ENCODE results near the gene TSHZ1.

TSHZ1 gene

DNA sequence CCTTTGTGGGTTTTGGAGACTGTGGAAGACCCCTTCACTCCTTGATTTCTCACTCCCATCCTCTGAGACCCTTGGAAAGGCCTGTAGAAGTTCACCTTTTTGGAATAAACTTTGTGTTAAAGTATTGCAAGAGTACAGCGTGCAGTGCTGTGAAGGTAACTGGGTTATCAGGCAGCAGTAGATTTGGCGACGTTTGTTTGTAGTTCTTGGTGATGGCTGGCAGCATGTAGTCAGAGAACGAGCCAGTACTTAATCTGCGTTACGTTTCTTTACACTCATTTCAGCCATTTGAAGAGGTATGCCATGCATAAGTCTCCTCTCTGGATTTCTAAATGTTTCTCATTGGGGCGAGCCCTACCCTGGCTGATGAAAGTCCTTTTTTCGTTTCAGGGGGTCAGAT, 64.6 kb downstream of the TSHZ1 start:
- Histone ChIP-seq H2AFZ (ENCODE audit: low read depth, low read length) (no peak overlapping the region), H3K36me3 (ENCODE audit: insufficient read depth, low read length) (no peaks in the 10 kb centered on the region), H3K4me1 (ENCODE audit: insufficient read depth, low read length) (no peaks in the 10 kb centered on the region), H3K9me3 (ENCODE audit: low read length) (no peaks in the 10 kb centered on the region), H3K27me3 (ENCODE audit: insufficient read depth, low read length) (no peaks in the 10 kb centered on the region), H3K4me3 (ENCODE audit: low read length) (no peak overlapping the region)

DNA sequence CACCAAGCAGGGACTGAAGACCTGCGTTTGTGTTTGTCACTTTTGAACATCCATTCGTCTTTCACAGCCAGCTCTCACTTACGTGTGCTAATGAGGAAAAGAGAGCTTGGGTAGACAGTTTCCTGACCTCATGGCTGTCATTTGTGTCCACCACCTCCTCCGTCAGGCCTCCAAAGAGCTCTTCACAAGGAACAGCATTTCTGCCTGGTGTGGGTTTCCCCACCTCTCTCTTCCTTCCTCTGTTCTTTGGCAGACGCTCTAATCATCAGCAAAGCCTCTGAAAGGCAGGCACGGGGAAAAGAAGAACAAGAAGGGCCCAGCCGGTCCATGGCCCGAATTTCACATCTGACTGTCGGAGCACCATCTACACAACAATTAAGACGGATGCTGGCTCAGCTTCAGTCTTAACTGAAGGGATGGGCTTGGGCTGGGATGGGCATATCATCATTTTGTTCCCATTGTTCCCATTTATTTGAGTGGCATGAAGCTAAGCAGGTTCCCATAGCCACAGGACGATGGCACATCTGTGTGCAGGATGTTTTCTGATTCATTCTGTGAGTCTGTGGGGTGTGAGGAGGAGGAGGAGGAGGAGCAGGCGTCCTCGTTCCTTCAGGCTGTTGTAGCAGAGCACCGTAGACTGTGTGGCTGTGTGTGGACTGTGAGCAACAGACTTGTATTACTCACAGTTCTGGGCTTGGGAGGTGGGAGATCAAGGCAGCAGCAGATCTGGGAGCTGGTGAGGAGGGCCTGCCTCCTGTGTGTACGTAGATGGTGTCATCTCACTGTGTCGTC, 66.4 kb downstream of the TSHZ1 start:
- no peaks in the 10 kb centered on the region for H3K36me3 ChIP-seq (ENCODE audit: insufficient read depth, low read length)
- no peaks in the 10 kb centered on the region for H3K4me1 ChIP-seq (ENCODE audit: insufficient read depth, low read length)
- no peak overlapping the region for H3K4me3 ChIP-seq (ENCODE audit: low read length)
- no peak overlapping the region for H2AFZ ChIP-seq (ENCODE audit: low read depth, low read length)
- H3K9me3 ChIP-seq (ENCODE audit: low read length): no peaks in the 10 kb centered on the region
- no peaks in the 10 kb centered on the region for H3K27me3 ChIP-seq (ENCODE audit: insufficient read depth, low read length)

DNA sequence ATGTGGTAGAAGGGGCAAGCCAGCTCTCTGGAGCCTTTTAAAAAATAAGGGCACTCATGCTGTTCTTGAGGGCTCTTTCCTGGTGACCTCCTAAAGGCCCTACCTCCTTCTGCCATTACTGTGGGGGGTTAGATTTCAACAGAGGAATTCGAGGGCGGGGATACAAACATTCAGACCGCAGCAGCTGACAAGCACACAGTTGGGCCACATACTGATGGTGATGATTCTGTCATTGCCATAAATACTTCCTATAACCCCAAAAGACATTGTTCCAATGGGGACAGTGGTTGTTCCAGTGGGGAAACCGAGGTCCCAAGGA, 67.0 kb downstream of the TSHZ1 start:
- Histone ChIP-seq H3K27me3 (ENCODE audit: insufficient read depth, low read length) (no peaks in the 10 kb centered on the region), H3K36me3 (ENCODE audit: insufficient read depth, low read length) (no peaks in the 10 kb centered on the region), H3K9me3 (ENCODE audit: low read length) (peaks cover under 1% of the 10 kb centered on the region), H3K4me1 (ENCODE audit: insufficient read depth, low read length) (no peaks in the 10 kb centered on the region), H3K4me3 (ENCODE audit: low read length) (no peak overlapping the region), H2AFZ (ENCODE audit: low read depth, low read length) (no peak overlapping the region)

DNA sequence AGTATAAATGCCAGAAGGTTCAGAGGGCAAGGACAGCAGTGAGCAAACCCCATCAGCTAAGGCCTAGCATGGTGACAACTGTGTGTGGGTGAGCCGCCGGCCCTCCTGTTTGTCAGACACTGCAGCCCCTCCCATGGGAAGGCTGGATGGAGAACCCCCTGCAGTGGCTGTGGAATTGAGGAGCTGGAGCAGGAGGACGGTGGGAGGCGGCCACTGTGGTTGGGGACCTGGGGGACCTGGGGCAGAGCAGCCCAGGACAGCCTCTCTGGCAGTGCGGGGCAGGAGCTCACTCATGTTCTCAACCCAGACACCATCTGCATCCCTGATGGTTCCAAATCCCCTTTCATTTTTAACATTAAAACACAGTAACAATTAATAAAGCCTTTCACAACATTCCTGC, 68.8 kb downstream of the TSHZ1 start:
- no peak overlapping the region for H3K4me3 ChIP-seq (ENCODE audit: low read length)
- no peak overlapping the region for H2AFZ ChIP-seq (ENCODE audit: low read depth, low read length)
- no peaks in the 10 kb centered on the region for H3K27me3 ChIP-seq (ENCODE audit: insufficient read depth, low read length)
- peaks cover 5% of the 10 kb centered on the region for H3K9me3 ChIP-seq (ENCODE audit: low read length)
- H3K36me3 ChIP-seq (ENCODE audit: insufficient read depth, low read length): no peaks in the 10 kb centered on the region
- no peaks in the 10 kb centered on the region for H3K4me1 ChIP-seq (ENCODE audit: insufficient read depth, low read length)

DNA sequence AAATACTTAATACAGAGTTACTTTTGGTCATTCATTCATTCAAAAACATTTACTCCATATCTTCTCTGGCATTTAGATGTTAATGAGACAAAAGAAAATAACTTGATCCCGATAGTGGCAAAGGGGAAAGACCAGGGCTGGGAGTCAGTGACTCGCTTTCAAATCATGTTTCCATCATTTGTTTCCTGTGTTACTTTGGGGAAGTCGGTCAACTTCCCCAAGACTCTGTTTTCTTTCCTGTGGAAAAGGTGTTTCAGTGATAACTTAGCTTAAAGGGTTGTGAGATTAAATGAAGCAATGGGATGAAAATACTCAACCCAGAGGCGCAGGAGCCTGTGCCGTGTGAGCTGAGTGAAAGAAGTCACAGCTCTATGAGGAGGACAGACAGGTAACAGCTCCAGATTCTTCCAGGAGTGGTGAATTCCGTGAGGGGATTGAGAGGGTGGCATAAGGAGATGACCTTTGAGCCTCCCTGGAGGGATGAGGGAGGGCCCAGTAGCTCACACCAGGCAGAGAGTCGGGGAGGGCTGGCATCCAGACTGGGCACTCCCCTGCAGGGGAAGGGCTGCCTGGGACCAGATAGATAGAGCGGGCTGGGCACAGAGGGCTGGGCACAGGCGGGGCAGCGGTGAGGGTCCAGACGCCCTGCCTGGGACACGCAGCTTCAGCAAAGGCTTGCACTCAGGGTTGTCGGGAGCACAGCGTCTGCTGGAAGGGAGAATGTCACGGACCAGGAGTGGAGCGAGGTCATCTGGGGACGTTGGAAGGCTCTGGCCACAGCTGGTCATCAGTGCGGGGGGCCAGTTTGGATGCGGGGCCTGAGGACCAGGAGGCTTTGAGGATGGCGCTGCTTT, 70.1 kb downstream of the TSHZ1 start:
- H3K36me3 ChIP-seq (ENCODE audit: insufficient read depth, low read length): no peaks in the 10 kb centered on the region
- H3K4me3 ChIP-seq (ENCODE audit: low read length): no peak overlapping the region
- H3K4me1 ChIP-seq (ENCODE audit: insufficient read depth, low read length): no peaks in the 10 kb centered on the region
- H3K27me3 ChIP-seq (ENCODE audit: insufficient read depth, low read length): no peaks in the 10 kb centered on the region
- H3K9me3 ChIP-seq (ENCODE audit: low read length): peaks cover 5% of the 10 kb centered on the region
- H2AFZ ChIP-seq (ENCODE audit: low read depth, low read length): no peak overlapping the region

DNA sequence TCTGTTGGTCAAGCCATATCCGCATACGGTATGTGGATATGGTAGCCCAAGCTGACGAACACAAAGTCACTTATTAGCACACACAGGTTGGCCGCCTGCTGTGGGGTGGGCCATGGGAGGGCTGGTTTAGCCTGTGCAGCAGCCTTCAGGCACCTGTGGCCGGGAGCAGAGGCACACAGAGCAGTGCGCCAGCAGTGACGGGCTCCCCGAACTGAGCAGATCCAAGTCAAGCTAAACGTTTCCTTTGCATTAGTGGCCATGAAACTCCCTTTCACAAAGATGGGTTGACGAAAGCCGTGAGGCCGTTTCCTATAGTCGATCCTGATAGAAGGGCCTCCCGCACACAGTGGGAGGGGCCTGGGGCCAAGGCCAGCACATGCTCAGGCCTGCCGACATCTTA, 72.1 kb downstream of the TSHZ1 start:
- no peaks in the 10 kb centered on the region for H3K4me1 ChIP-seq (ENCODE audit: insufficient read depth, low read length)
- H3K9me3 ChIP-seq (ENCODE audit: low read length): peaks cover 22% of the 10 kb centered on the region
- no peaks in the 10 kb centered on the region for H3K27me3 ChIP-seq (ENCODE audit: insufficient read depth, low read length)
- H3K4me3 ChIP-seq (ENCODE audit: low read length): no peak overlapping the region
- peaks cover 12% of the 10 kb centered on the region for H3K36me3 ChIP-seq (ENCODE audit: insufficient read depth, low read length)
- H2AFZ ChIP-seq (ENCODE audit: low read depth, low read length): no peak overlapping the region

DNA sequence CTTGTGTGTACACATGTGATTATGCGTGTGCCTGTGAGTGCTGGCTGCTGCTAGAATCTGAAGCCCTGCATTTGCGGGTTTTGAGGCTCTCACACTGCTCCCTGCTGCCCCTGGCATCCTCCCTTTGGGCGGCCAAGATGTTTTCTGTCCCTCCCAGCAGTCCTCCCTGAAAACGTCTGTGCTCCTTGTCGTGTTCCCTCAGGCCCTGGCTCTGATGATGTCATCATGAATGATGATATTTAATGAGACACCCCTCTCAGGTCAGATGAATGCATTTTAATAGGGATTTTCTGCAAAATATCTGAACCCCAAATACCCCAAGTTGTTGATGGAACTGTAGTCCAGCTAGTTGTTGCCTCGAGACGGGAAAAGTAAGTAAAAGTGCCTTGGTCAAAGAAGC, 73.1 kb downstream of the TSHZ1 start:
- Histone ChIP-seq H3K27me3 (ENCODE audit: insufficient read depth, low read length) (no peaks in the 10 kb centered on the region), H2AFZ (ENCODE audit: low read depth, low read length) (no peak overlapping the region), H3K36me3 (ENCODE audit: insufficient read depth, low read length) (peaks cover 13% of the 10 kb centered on the region), H3K4me1 (ENCODE audit: insufficient read depth, low read length) (peaks cover 5% of the 10 kb centered on the region), H3K4me3 (ENCODE audit: low read length) (no peak overlapping the region), H3K9me3 (ENCODE audit: low read length) (peaks cover 26% of the 10 kb centered on the region)

DNA sequence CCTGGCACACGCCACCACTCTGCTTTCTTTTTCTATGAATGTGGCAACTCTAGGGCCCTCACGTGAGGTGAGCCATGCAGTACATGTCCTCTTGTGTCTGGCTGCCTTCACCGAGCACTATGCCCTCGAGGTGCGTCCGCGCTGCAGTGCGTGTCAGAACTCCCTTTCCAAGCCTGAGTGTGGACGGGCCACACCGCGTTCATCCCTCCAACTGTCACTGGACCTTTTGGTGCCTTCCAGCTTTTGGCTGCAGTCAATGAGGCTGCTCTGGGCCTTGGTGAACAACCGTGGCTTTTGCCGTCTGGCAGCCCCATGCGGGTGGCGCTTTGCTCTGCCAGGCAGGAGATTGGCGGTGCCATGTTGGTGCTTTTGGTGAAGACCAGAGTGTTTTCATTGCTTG, 74.0 kb downstream of the TSHZ1 start:
- Histone ChIP-seq H3K4me3 (ENCODE audit: low read length) (no peak overlapping the region), H3K36me3 (ENCODE audit: insufficient read depth, low read length) (peaks cover 13% of the 10 kb centered on the region), H3K9me3 (ENCODE audit: low read length) (peaks cover 26% of the 10 kb centered on the region), H2AFZ (ENCODE audit: low read depth, low read length) (no peak overlapping the region), H3K27me3 (ENCODE audit: insufficient read depth, low read length) (no peaks in the 10 kb centered on the region), H3K4me1 (ENCODE audit: insufficient read depth, low read length) (peaks cover 11% of the 10 kb centered on the region)

DNA sequence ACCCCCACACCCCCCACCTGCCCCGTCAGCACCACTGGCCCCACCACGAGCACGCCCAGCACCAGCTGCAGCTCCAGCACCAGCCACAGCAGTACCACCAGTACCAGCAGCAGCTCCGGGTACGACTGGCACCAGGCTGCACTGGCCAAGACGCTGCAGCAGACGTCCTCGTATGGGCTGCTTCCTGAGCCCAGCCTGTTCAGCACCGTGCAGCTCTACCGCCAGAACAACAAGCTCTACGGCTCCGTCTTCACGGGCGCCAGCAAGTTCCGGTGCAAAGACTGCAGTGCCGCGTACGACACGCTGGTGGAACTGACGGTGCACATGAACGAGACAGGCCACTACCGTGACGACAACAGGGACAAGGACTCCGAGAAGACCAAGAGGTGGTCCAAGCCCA, 75.3 kb downstream of the TSHZ1 start:
- H3K27me3 ChIP-seq (ENCODE audit: insufficient read depth, low read length): no peaks in the 10 kb centered on the region
- H2AFZ ChIP-seq (ENCODE audit: low read depth, low read length): no peak overlapping the region
- H3K9me3 ChIP-seq (ENCODE audit: low read length): peaks cover 26% of the 10 kb centered on the region
- H3K36me3 ChIP-seq (ENCODE audit: insufficient read depth, low read length): peaks cover 13% of the 10 kb centered on the region
- H3K4me1 ChIP-seq (ENCODE audit: insufficient read depth, low read length): peaks cover 11% of the 10 kb centered on the region
- no peak overlapping the region for H3K4me3 ChIP-seq (ENCODE audit: low read length)

DNA sequence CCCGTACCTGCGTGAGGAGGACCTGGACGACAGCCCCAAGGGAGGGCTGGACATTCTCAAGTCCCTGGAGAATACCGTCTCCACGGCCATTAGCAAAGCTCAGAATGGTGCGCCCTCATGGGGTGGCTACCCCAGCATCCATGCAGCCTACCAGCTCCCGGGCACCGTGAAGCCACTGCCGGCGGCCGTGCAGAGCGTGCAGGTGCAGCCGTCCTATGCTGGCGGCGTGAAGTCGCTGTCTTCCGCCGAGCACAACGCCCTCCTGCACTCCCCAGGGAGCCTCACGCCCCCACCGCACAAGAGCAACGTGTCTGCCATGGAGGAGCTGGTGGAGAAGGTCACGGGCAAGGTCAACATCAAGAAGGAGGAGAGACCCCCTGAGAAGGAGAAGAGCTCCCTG, 76.4 kb downstream of the TSHZ1 start:
- Histone ChIP-seq H2AFZ (ENCODE audit: low read depth, low read length) (no peak overlapping the region), H3K27me3 (ENCODE audit: insufficient read depth, low read length) (no peaks in the 10 kb centered on the region), H3K4me1 (ENCODE audit: insufficient read depth, low read length) (peaks cover 11% of the 10 kb centered on the region), H3K9me3 (ENCODE audit: low read length) (peaks cover 26% of the 10 kb centered on the region), H3K4me3 (ENCODE audit: low read length) (no peak overlapping the region), H3K36me3 (ENCODE audit: insufficient read depth, low read length) (peaks cover 13% of the 10 kb centered on the region)

DNA sequence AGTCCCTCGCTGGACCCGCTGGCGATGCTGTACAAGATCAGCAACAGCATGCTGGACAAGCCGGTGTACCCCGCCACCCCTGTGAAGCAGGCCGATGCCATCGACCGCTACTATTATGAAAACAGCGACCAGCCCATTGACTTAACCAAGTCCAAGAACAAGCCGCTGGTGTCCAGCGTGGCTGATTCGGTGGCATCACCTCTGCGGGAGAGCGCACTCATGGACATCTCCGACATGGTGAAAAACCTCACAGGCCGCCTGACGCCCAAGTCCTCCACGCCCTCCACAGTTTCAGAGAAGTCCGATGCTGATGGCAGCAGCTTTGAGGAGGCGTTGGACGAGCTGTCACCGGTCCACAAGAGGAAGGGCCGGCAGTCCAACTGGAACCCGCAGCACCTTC, 77.1 kb downstream of the TSHZ1 start:
- no peaks in the 10 kb centered on the region for H3K27me3 ChIP-seq (ENCODE audit: insufficient read depth, low read length)

DNA sequence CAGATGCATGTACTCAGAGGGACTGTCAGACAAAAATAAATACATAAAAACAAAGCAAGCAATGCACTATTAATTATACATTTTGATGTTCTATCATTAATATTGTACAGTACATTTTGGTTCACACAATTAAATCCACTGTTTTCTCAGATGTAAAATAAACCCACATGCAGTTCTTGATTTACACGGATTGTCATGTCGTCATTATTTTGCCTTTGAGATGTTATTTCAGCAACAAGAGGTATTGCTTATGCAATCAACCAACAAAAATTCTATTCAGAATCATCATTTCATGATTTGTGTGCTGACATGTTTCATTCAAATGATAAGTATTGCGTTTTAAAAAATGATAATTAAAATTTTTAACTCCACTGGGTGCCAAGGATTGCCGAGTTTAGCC, 79.2 kb downstream of the TSHZ1 start:
- H3K4me3 ChIP-seq (ENCODE audit: low read length): no peak overlapping the region
- peaks cover 21% of the 10 kb centered on the region for H3K9me3 ChIP-seq (ENCODE audit: low read length)
- H3K27me3 ChIP-seq (ENCODE audit: insufficient read depth, low read length): no peaks in the 10 kb centered on the region

More for the DNA sequence above, 77.1 kb downstream of the TSHZ1 start:
- H3K4me3 ChIP-seq (ENCODE audit: low read length): no peak overlapping the region
- H3K36me3 ChIP-seq (ENCODE audit: insufficient read depth, low read length): peaks cover 13% of the 10 kb centered on the region
- H3K9me3 ChIP-seq (ENCODE audit: low read length): peaks cover 23% of the 10 kb centered on the region
- no peak overlapping the region for H2AFZ ChIP-seq (ENCODE audit: low read depth, low read length)
- peaks cover 11% of the 10 kb centered on the region for H3K4me1 ChIP-seq (ENCODE audit: insufficient read depth, low read length)

DNA sequence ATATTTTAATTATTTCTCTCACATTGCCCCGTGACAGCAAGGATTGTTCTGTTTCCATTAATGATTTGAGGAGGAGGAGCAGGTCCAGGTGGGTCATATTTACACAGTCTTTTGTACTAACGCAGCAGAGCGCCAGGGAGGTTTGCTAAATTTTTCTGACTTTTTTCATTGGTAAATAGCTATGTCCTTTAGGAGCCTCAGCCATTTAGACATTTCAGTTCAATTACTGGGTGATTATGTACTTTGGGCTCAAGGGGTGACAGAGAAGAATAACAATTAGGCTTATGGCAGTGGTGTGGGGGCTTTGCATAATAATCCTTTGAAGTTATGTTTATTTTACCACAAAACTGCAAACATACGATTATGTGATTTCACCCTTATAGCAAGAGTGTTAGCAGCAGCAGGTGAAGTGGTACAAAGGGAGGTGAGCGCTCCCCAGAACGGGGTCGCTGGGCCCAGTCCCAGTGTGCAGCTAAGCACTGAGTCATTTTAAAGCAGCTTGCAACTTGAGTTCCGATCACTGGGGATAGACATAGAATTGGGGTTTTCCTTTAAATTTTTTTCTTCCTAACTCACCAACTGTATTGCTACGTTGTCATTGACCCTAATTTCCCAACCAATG, 80.3 kb downstream of the TSHZ1 start:
- H3K4me3 ChIP-seq (ENCODE audit: low read length): no peak overlapping the region
- H3K4me1 ChIP-seq (ENCODE audit: insufficient read depth, low read length): peaks cover 11% of the 10 kb centered on the region
- H2AFZ ChIP-seq (ENCODE audit: low read depth, low read length): no peak overlapping the region
- no peaks in the 10 kb centered on the region for H3K27me3 ChIP-seq (ENCODE audit: insufficient read depth, low read length)
- peaks cover 12% of the 10 kb centered on the region for H3K36me3 ChIP-seq (ENCODE audit: insufficient read depth, low read length)
- H3K9me3 ChIP-seq (ENCODE audit: low read length): peaks cover 20% of the 10 kb centered on the region

More for the DNA sequence above, 79.2 kb downstream of the TSHZ1 start:
- Histone ChIP-seq H3K36me3 (ENCODE audit: insufficient read depth, low read length) (peaks cover 13% of the 10 kb centered on the region), H3K4me1 (ENCODE audit: insufficient read depth, low read length) (peaks cover 11% of the 10 kb centered on the region), H2AFZ (ENCODE audit: low read depth, low read length) (no peak overlapping the region)
